ENCODE data around the gene MAGEA8.

The MAGEA8 gene

GRCh38 chrX:149845385-149845784, 35.6 kb upstream of the MAGEA8 start:
- Mint-ChIP-seq H3K36me3 (ENCODE audit: low read depth) (peaks cover 6% of the 10 kb centered on the region), H3K4me1 (peaks cover 21% of the 10 kb centered on the region), H3K27me3 (ENCODE audit: low read depth, poor library complexity) (peaks cover 4% of the 10 kb centered on the region), H3K4me3 (no peak overlapping the region), H3K27ac (no peak overlapping the region), H3K9me3 (peaks cover 55% of the 10 kb centered on the region)
- TF ChIP-seq CTCF (IDR thresholded peaks at IDR 0.05): no peak
- no peak for DNase-seq

- H3K9me3 Mint-ChIP-seq: peaks cover 46% of the 10 kb centered on the region
- no peak overlapping the region for H3K4me3 Mint-ChIP-seq
- H3K27me3 Mint-ChIP-seq (ENCODE audit: low read depth, poor library complexity): no peaks in the 10 kb centered on the region
- no peak for TF ChIP-seq CTCF (IDR thresholded peaks at IDR 0.05)
- H3K27ac Mint-ChIP-seq: no peak overlapping the region
- H3K36me3 Mint-ChIP-seq (ENCODE audit: low read depth): no peaks in the 10 kb centered on the region
- H3K4me1 Mint-ChIP-seq: peaks cover 21% of the 10 kb centered on the region
- no peak for DNase-seq
Observed at GRCh38 chrX:149846789-149847188, 34.2 kb upstream of the MAGEA8 start.

- H3K36me3 Mint-ChIP-seq (ENCODE audit: low read depth): no peaks in the 10 kb centered on the region
- no peaks in the 10 kb centered on the region for H3K27me3 Mint-ChIP-seq (ENCODE audit: low read depth, poor library complexity)
- DNase-seq: no peak
- H3K4me3 Mint-ChIP-seq: no peak overlapping the region
- peaks cover 38% of the 10 kb centered on the region for H3K9me3 Mint-ChIP-seq
- peaks cover 21% of the 10 kb centered on the region for H3K4me1 Mint-ChIP-seq
- H3K27ac Mint-ChIP-seq: no peak overlapping the region
- no peak for TF ChIP-seq CTCF (IDR thresholded peaks at IDR 0.05)
Observed at GRCh38 chrX:149848855-149849254, 32.1 kb upstream of the MAGEA8 start.

DNA sequence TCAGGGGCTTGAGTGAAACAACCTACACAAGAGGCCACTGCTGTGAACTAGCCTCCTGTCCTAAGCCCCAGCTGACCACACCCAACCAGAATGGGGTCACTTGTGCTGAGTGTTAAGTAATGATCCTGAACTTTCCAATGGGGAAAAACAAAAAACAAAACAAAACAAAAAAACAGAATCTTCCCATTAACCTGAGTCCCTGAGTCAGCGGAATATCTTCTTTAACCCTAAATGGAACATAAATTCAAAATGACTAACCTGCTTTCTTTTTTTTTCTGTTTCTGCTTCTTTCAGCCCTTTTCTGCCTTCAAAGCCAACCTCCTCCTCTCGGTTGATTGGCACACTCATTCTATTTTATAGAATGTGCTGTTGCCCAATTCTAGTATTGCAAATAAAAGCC, 31.2 kb upstream of the MAGEA8 start:
- no peak for TF ChIP-seq CTCF (IDR thresholded peaks at IDR 0.05)
- peaks cover 36% of the 10 kb centered on the region for H3K9me3 Mint-ChIP-seq
- no peaks in the 10 kb centered on the region for H3K36me3 Mint-ChIP-seq (ENCODE audit: low read depth)
- peaks cover 21% of the 10 kb centered on the region for H3K4me1 Mint-ChIP-seq
- no peak overlapping the region for H3K4me3 Mint-ChIP-seq
- DNase-seq: no peak
- peak overlapping the region; percentile 14 for H3K27ac Mint-ChIP-seq
- no peaks in the 10 kb centered on the region for H3K27me3 Mint-ChIP-seq (ENCODE audit: low read depth, poor library complexity)

- peaks cover 21% of the 10 kb centered on the region for H3K4me1 Mint-ChIP-seq
- H3K4me3 Mint-ChIP-seq: no peak overlapping the region
- H3K36me3 Mint-ChIP-seq (ENCODE audit: low read depth): no peaks in the 10 kb centered on the region
- DNase-seq: no peak
- H3K9me3 Mint-ChIP-seq: peaks cover 39% of the 10 kb centered on the region
- TF ChIP-seq CTCF (IDR thresholded peaks at IDR 0.05): no peak
- H3K27ac Mint-ChIP-seq: no peak overlapping the region
- no peaks in the 10 kb centered on the region for H3K27me3 Mint-ChIP-seq (ENCODE audit: low read depth, poor library complexity)
Observed at GRCh38 chrX:149851864-149852263, 29.1 kb upstream of the MAGEA8 start.

GRCh38 chrX:149853925-149854324, 27.1 kb upstream of the MAGEA8 start:
- H3K27me3 Mint-ChIP-seq (ENCODE audit: low read depth, poor library complexity): no peaks in the 10 kb centered on the region
- no peak overlapping the region for H3K27ac Mint-ChIP-seq
- no peaks in the 10 kb centered on the region for H3K36me3 Mint-ChIP-seq (ENCODE audit: low read depth)
- TF ChIP-seq CTCF (IDR thresholded peaks at IDR 0.05): no peak
- no peak for DNase-seq
- H3K4me3 Mint-ChIP-seq: no peak overlapping the region
- H3K4me1 Mint-ChIP-seq: peaks cover 18% of the 10 kb centered on the region
- H3K9me3 Mint-ChIP-seq: peaks cover 44% of the 10 kb centered on the region
